Neural crest cell (in vitro differentiated cells): ENCODE data around the gene DUSP1. TPM values are rescaled to one million over a fixed set of nuclear protein-coding genes. Genes with fewer than 3 reads are reported as not detected.
"Not testable (repeated sequence)": the region's sequence is repeated elsewhere in the genome, so short reads cannot be mapped to it uniquely, and the experiment has no call there.

Experiments
- DNase-seq: peaks from one replicate; pipeline ENCODE4 v3.0.0; 2021; ENCODE audit warnings: low read depth, mixed read lengths, low spot score
- H3K27ac Mint-ChIP-seq: one replicate; pipeline ENCODE4 v1.8.0; 2021; ENCODE audit warnings: mild to moderate bottlenecking, mixed read lengths; ENCODE audit not compliant: unreplicated experiment
- H3K27me3 Mint-ChIP-seq: 2 replicates; pipeline ENCODE4 v1.8.0; 2021; ENCODE audit warnings: low read depth, mild to moderate bottlenecking, mixed read lengths
- H3K36me3 Mint-ChIP-seq: 2 replicates; pipeline ENCODE4 v1.8.0; 2021; ENCODE audit warnings: low read depth, mild to moderate bottlenecking, mixed read lengths
- H3K4me1 Mint-ChIP-seq: 2 replicates; pipeline ENCODE4 v1.8.0; 2021; ENCODE audit warnings: mixed read lengths
- H3K4me3 Mint-ChIP-seq: one replicate; pipeline ENCODE4 v1.8.0; 2021; ENCODE audit warnings: mild to moderate bottlenecking, mixed read lengths
- H3K9me3 Mint-ChIP-seq: 2 replicates; pipeline ENCODE4 v1.8.0; 2021; ENCODE audit warnings: mixed read lengths
- total RNA-seq: library from RNA; stranded (reverse); gene quantifications from 2 replicates; pipeline ENCODE4 v1.2.1, GENCODE V29; 2021
- TF ChIP-seq, protein P1 (sequence below): fragments of 200-600 bp; sonication (generic); conservative IDR thresholded peaks from 2 replicates; pipeline ENCODE4 v1.5.0; 2021; ENCODE audit warnings: antibody characterized with exemption, mild to moderate bottlenecking

The DUSP1 gene
- total RNA-seq, 1 donor from 2014 or later, result 20.9 TPM

- Mint-ChIP-seq H3K27ac (no peak overlapping the region), H3K36me3 (no peaks in the 10 kb centered on the region), H3K4me3 (no peak overlapping the region), H3K27me3 (no peaks in the 10 kb centered on the region), H3K9me3 (no peaks in the 10 kb centered on the region), H3K4me1 (peaks cover 20% of the 10 kb centered on the region)
- no peak for DNase-seq
- TF ChIP-seq, protein P1, sequence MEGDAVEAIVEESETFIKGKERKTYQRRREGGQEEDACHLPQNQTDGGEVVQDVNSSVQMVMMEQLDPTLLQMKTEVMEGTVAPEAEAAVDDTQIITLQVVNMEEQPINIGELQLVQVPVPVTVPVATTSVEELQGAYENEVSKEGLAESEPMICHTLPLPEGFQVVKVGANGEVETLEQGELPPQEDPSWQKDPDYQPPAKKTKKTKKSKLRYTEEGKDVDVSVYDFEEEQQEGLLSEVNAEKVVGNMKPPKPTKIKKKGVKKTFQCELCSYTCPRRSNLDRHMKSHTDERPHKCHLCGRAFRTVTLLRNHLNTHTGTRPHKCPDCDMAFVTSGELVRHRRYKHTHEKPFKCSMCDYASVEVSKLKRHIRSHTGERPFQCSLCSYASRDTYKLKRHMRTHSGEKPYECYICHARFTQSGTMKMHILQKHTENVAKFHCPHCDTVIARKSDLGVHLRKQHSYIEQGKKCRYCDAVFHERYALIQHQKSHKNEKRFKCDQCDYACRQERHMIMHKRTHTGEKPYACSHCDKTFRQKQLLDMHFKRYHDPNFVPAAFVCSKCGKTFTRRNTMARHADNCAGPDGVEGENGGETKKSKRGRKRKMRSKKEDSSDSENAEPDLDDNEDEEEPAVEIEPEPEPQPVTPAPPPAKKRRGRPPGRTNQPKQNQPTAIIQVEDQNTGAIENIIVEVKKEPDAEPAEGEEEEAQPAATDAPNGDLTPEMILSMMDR, result no peak
Measured at GRCh38 chr5:172790496-172790889, 19.5 kb upstream of the DUSP1 start.

DNA sequence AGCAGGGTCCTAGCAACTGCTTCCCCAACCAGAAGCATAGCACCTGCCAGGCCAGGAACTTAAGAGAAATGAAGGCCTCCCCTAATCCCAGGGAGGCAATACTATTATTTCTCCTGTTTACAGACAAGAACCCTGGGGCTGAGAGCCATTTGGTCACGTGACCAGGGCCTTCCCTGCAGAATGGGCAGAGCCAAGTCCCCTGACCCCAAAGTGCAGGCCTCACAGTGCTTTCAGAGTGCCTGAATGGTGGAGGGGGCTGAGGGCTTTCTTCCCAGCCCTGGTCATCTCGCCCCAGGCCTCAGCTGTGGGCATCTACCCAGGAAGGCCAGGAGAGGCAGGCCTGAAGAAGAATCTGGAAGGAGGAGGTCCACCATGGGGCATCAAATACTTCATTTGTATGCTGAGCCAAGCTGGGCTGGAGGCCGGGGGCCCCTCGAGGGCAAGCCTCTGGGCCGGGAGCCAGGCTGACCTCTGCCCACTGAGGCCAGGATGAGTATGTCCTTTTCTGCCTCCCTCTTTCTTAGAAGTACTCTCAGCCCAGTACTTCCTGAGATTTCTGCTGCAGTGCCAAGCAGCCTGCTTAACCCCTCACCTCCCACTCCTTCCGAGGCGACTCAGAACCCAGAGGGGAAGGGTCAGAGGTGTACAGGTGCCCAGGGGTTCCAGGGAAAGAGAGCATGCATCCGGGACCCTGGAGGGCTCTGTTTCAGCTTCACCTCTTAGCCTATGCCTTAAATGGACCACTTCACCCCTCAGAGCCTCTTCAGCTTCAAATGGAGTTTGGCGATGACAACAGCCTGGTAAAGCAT, 18.9 kb upstream of the DUSP1 start:
- H3K27me3 Mint-ChIP-seq, result no peaks in the 10 kb centered on the region
- DNase-seq, result no peak
- no peaks in the 10 kb centered on the region for H3K36me3 Mint-ChIP-seq
- peaks cover 20% of the 10 kb centered on the region for H3K4me1 Mint-ChIP-seq
- TF ChIP-seq, protein P1, result no peak
- H3K9me3 Mint-ChIP-seq, result no peaks in the 10 kb centered on the region
- peak overlapping the region; percentile 81 for H3K27ac Mint-ChIP-seq
- no peak overlapping the region for H3K4me3 Mint-ChIP-seq

GRCh38 chr5:172788771-172789686, 18.0 kb upstream of the DUSP1 start:
- TF ChIP-seq, protein P1, result no peak
- H3K4me1 Mint-ChIP-seq, result peaks cover 15% of the 10 kb centered on the region
- H3K9me3 Mint-ChIP-seq, result no peaks in the 10 kb centered on the region
- DNase-seq, result no peak
- no peaks in the 10 kb centered on the region for H3K36me3 Mint-ChIP-seq
- H3K4me3 Mint-ChIP-seq, result no peak overlapping the region
- no peak overlapping the region for H3K27ac Mint-ChIP-seq
- no peaks in the 10 kb centered on the region for H3K27me3 Mint-ChIP-seq

- not testable (repeated sequence) for H3K36me3 Mint-ChIP-seq, DNase-seq, H3K9me3 Mint-ChIP-seq, H3K4me3 Mint-ChIP-seq, H3K27me3 Mint-ChIP-seq, H3K27ac Mint-ChIP-seq
- peaks cover 12% of the 10 kb centered on the region for H3K4me1 Mint-ChIP-seq
Measured at GRCh38 chr5:172787538-172787937, 16.5 kb upstream of the DUSP1 start.

DNA sequence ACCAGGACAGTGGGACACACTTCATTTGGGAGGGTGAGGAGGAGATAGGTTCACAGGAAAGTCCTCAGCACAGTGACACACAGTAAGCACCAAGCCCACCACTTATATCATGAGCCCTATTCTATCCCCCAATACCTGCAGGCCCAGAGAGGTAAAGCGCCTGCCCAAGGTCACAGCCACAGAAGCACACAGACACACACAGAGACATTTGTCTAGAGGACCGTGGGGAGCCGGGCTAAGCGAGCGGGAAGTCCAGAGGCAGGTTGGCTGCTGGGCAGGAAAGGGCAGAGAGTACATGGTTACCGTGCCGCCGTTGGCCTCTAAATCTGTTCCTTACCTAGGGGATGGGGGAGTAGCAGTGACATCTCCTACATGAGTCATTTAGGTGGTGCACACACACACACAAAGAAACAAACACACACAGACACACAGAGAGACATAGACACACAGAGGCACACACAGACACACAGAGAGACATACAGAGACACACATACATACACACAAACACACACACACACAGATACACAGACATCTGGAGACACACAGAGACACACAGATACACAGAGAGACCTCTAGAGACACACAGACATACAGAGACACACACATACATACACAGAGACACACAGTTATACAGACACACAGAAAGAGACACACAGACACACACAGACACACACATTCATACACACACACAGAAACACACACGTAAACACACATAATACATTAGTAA, 15.9 kb upstream of the DUSP1 start:
- TF ChIP-seq, protein P1, result no peak
- no peaks in the 10 kb centered on the region for H3K9me3 Mint-ChIP-seq

More for the DNA sequence above, 15.9 kb upstream of the DUSP1 start:
- DNase-seq, result no peak
- no peaks in the 10 kb centered on the region for H3K27me3 Mint-ChIP-seq
- H3K27ac Mint-ChIP-seq, result no peak overlapping the region
- H3K36me3 Mint-ChIP-seq, result no peaks in the 10 kb centered on the region
- peaks cover 12% of the 10 kb centered on the region for H3K4me1 Mint-ChIP-seq
- no peak overlapping the region for H3K4me3 Mint-ChIP-seq
